Measurements from ENCODE around the gene ZNF841. TPM values are rescaled to one million over a fixed set of nuclear protein-coding genes. Genes with fewer than 3 reads are reported as not detected.
A peak's percentile ranks its signal among the peaks of the same experiment; 100 is the strongest.
"Not testable (repeated sequence)": the region's sequence is repeated elsewhere in the genome, so short reads cannot be mapped to it uniquely, and the experiment has no call there.

The ZNF841 gene
- total RNA-seq, 1 experiment from 2014 or later: 24.9 TPM

- H3K27ac ChIP-seq: no peak overlapping the region
- no peak for DNase-seq
- peaks cover 10% of the 10 kb centered on the region; the same call in 1 of the 2 replicates for H3F3A ChIP-seq (ENCODE audit: insufficient read depth, low read depth)
- POLR2A ChIA-PET (ENCODE audit: unreplicated experiment): no interaction called here
- no peaks in the 10 kb centered on the region for H3K4me1 ChIP-seq (replicated peaks; ENCODE audit: insufficient read depth)
- TF ChIP-seq CTCF (conservative IDR thresholded peaks at IDR 0.05): no peak
- TF ChIP-seq EZH2 (IDR thresholded peaks at IDR 0.05; ENCODE audit: low read depth): no peak
- H3K9me2 ChIP-seq (ENCODE audit: insufficient read depth): no peaks in the 10 kb centered on the region
- intact Hi-C loops (cut with micrococcal nuclease; ENCODE audit: unreplicated experiment): no loop called here
- BruUV-seq (replicated peaks): no TSS peak
- peaks cover 46% of the 10 kb centered on the region for H3K9me3 ChIP-seq (ENCODE audit: insufficient read depth, low read depth)
- no peaks in the 10 kb centered on the region for H3K36me3 ChIP-seq (ENCODE audit: low read depth)
- no peaks in the 10 kb centered on the region for H3K79me2 ChIP-seq (ENCODE audit: low read depth)
- CTCF ChIA-PET: interaction anchor here (0.6 kb wide), 1 partner anchor 19 kb away, joined by 3 read pairs; no protein-coding TSS in a partner anchor
- no peak overlapping the region for H3K4me3 ChIP-seq
- H2AFZ ChIP-seq: no peak overlapping the region
- H3K4me2 ChIP-seq: no peak overlapping the region
- H4K20me1 ChIP-seq (ENCODE audit: insufficient read depth): no peaks in the 10 kb centered on the region
- H3K27me3 ChIP-seq (ENCODE audit: insufficient read depth, low read depth): no peaks in the 10 kb centered on the region
Observed at GRCh38 chr19:52102782-52103181, 7.2 kb upstream of the ZNF841 start.

- TF ChIP-seq CTCF (conservative IDR thresholded peaks at IDR 0.05) (no peak), EZH2 (IDR thresholded peaks at IDR 0.05; ENCODE audit: low read depth) (no peak)
- H3K27ac ChIP-seq: no peak overlapping the region
- no peak for DNase-seq
- peaks cover 10% of the 10 kb centered on the region; the same call in 1 of the 2 replicates for H3F3A ChIP-seq (ENCODE audit: insufficient read depth, low read depth)
- no peaks in the 10 kb centered on the region for H3K9me2 ChIP-seq (ENCODE audit: insufficient read depth)
- no peak overlapping the region for H3K4me2 ChIP-seq
- H3K9me3 ChIP-seq (ENCODE audit: insufficient read depth, low read depth): peaks cover 48% of the 10 kb centered on the region
- intact Hi-C loops (cut with micrococcal nuclease; ENCODE audit: unreplicated experiment): no loop called here
- H3K4me3 ChIP-seq: no peak overlapping the region
- no peaks in the 10 kb centered on the region for H3K79me2 ChIP-seq (ENCODE audit: low read depth)
- BruUV-seq (replicated peaks): no TSS peak
- H2AFZ ChIP-seq: no peak overlapping the region
- ChIA-PET CTCF (no interaction called here), POLR2A (ENCODE audit: unreplicated experiment) (no interaction called here)
- no peaks in the 10 kb centered on the region for H3K27me3 ChIP-seq (ENCODE audit: insufficient read depth, low read depth)
- no peaks in the 10 kb centered on the region for H3K36me3 ChIP-seq (ENCODE audit: low read depth)
- no peaks in the 10 kb centered on the region for H4K20me1 ChIP-seq (ENCODE audit: insufficient read depth)
- H3K4me1 ChIP-seq (replicated peaks; ENCODE audit: insufficient read depth): no peaks in the 10 kb centered on the region
Observed at GRCh38 chr19:52101866-52102562, 6.4 kb upstream of the ZNF841 start.

- peaks cover 21% of the 10 kb centered on the region for H3F3A ChIP-seq (ENCODE audit: insufficient read depth, low read depth)
- H2AFZ ChIP-seq: no peak overlapping the region
- no peaks in the 10 kb centered on the region for H4K20me1 ChIP-seq (ENCODE audit: insufficient read depth)
- peak in 1 of 2 experiments; percentile 55 for DNase-seq
- H3K27me3 ChIP-seq (ENCODE audit: insufficient read depth, low read depth): no peaks in the 10 kb centered on the region
- intact Hi-C loops (cut with micrococcal nuclease; ENCODE audit: unreplicated experiment): no loop called here
- no peaks in the 10 kb centered on the region for H3K4me1 ChIP-seq (replicated peaks; ENCODE audit: insufficient read depth)
- no peak overlapping the region for H3K4me3 ChIP-seq
- no TSS peak for BruUV-seq (replicated peaks)
- H3K79me2 ChIP-seq (ENCODE audit: low read depth): peaks cover 8% of the 10 kb centered on the region
- no peak for TF ChIP-seq EZH2 (IDR thresholded peaks at IDR 0.05; ENCODE audit: low read depth)
- no peak for TF ChIP-seq CTCF (conservative IDR thresholded peaks at IDR 0.05)
- H3K4me2 ChIP-seq: no peak overlapping the region
- CTCF ChIA-PET: no interaction called here
- H3K27ac ChIP-seq: no peak overlapping the region
- POLR2A ChIA-PET (ENCODE audit: unreplicated experiment): interaction anchor here (0.6 kb wide), 1 partner anchor 86 kb away, joined by 5 read pairs; no protein-coding TSS in a partner anchor
- peaks cover 50% of the 10 kb centered on the region for H3K9me3 ChIP-seq (ENCODE audit: insufficient read depth, low read depth)
- H3K9me2 ChIP-seq (ENCODE audit: insufficient read depth): no peaks in the 10 kb centered on the region
- H3K36me3 ChIP-seq (ENCODE audit: low read depth): no peaks in the 10 kb centered on the region
Observed at GRCh38 chr19:52099497-52100138, 4.1 kb upstream of the ZNF841 start.

- peaks cover 24% of the 10 kb centered on the region for H3K36me3 ChIP-seq (ENCODE audit: low read depth)
- peak overlapping the region; percentile 93; the same call in 1 of the 2 replicates for H3K4me2 ChIP-seq
- H3K4me3 ChIP-seq: peak overlapping the region; percentile 85; the same call in 1 of the 2 replicates
- H2AFZ ChIP-seq; H3K27ac ChIP-seq; H4K20me1 ChIP-seq (ENCODE audit: insufficient read depth); H3K9me2 ChIP-seq (ENCODE audit: insufficient read depth); CTCF ChIA-PET; BruUV-seq (replicated peaks); intact Hi-C loops (cut with micrococcal nuclease; ENCODE audit: unreplicated experiment); H3K4me1 ChIP-seq (replicated peaks; ENCODE audit: insufficient read depth); H3K27me3 ChIP-seq (ENCODE audit: insufficient read depth, low read depth); DNase-seq: not testable (repeated sequence)
- peaks cover 18% of the 10 kb centered on the region for H3F3A ChIP-seq (ENCODE audit: insufficient read depth, low read depth)
- H3K9me3 ChIP-seq (ENCODE audit: insufficient read depth, low read depth): peaks cover 72% of the 10 kb centered on the region
- POLR2A ChIA-PET (ENCODE audit: unreplicated experiment): interaction anchor here (0.6 kb wide), 1 partner anchor 431 kb away, joined by 9 read pairs; no protein-coding TSS in a partner anchor
- peaks cover 30% of the 10 kb centered on the region for H3K79me2 ChIP-seq (ENCODE audit: low read depth)
Observed at GRCh38 chr19:52096416-52096815, 851 bp upstream of the ZNF841 start.
